Brain microvascular endothelial cell (primary cell): Measurements from ENCODE around the gene RASAL2.

Experiments
- DNase-seq: peaks from one replicate; pipeline ENCODE4 v3.0.0-alpha.2; 2020
- H3K27ac ChIP-seq: fragments of 250-450 bp; sonication (Bioruptor Pico); 2 replicates; pipeline ENCODE4 v1.5.1; 2020; ENCODE audit warnings: mild to moderate bottlenecking, moderate library complexity
- H3K27me3 ChIP-seq: fragments of 250-450 bp; sonication (Bioruptor Pico); replicated peaks from 2 replicates; pipeline ENCODE4 v1.5.1; 2020; ENCODE audit warnings: mild to moderate bottlenecking
- H3K36me3 ChIP-seq: fragments of 250-450 bp; sonication (Bioruptor Pico); replicated peaks from 2 replicates; pipeline ENCODE4 v1.5.1; 2020; ENCODE audit warnings: mild to moderate bottlenecking
- H3K4me3 ChIP-seq: 2 replicates; pipeline ENCODE4 v1.5.1; 2011; ENCODE audit warnings: low read depth, mild to moderate bottlenecking, control low read depth, low read length, moderate library complexity
- CTCF ChIP-seq: IDR thresholded peaks from 2 replicates; pipeline ENCODE4 v1.5.1; 2011; ENCODE audit warnings: low read depth, mild to moderate bottlenecking, moderate library complexity, low read length, control low read depth, inconsistent platforms; ENCODE audit errors: missing control alignments
- in situ Hi-C: cut with HindIII; loops from 2 replicates; pipeline ENCODE4 v1.10.0; 2017; ENCODE audit warnings: low sequenced_read_pairs, low pct_ligation_motif_present

RASAL2 gene

GRCh38 chr1:178050084-178050483 lies 43.8 kb upstream of the RASAL2 start:
- no peak for DNase-seq
- no peak for TF ChIP-seq CTCF
- in situ Hi-C loops = no loop called here
- H3K36me3 ChIP-seq = no peaks in the 10 kb centered on the region
- H3K27me3 ChIP-seq = no peaks in the 10 kb centered on the region
- no peak overlapping the region for H3K27ac ChIP-seq
- no peak overlapping the region for H3K4me3 ChIP-seq

GRCh38 chr1:178051071-178051470 lies 42.8 kb upstream of the RASAL2 start:
- Histone ChIP-seq H3K27me3 (no peaks in the 10 kb centered on the region), H3K36me3 (no peaks in the 10 kb centered on the region), H3K27ac (no peak overlapping the region), H3K4me3 (no peak overlapping the region)
- no peak for TF ChIP-seq CTCF
- in situ Hi-C loops = no loop called here
- no peak for DNase-seq

GRCh38 chr1:178052650-178053461 lies 41.0 kb upstream of the RASAL2 start:
- H3K27me3 ChIP-seq = no peaks in the 10 kb centered on the region
- H3K36me3 ChIP-seq = no peaks in the 10 kb centered on the region
- DNase-seq = no peak
- TF ChIP-seq CTCF = no peak
- H3K27ac ChIP-seq = no peak overlapping the region
- no peak overlapping the region for H3K4me3 ChIP-seq
- in situ Hi-C loops = no loop called here

- no peak for DNase-seq
- H3K27me3 ChIP-seq = no peaks in the 10 kb centered on the region
- in situ Hi-C loops = no loop called here
- H3K36me3 ChIP-seq = no peaks in the 10 kb centered on the region
- peak; percentile 39 for TF ChIP-seq CTCF
- no peak overlapping the region for H3K4me3 ChIP-seq
- no peak overlapping the region for H3K27ac ChIP-seq
Observed at GRCh38 chr1:178055093-178055492, 38.8 kb upstream of the RASAL2 start.

- Histone ChIP-seq H3K27me3 (no peaks in the 10 kb centered on the region), H3K27ac (no peak overlapping the region), H3K4me3 (no peak overlapping the region), H3K36me3 (no peaks in the 10 kb centered on the region)
- peak; percentile 45 for TF ChIP-seq CTCF
- in situ Hi-C loops = no loop called here
- DNase-seq = peak; percentile 33
Observed at GRCh38 chr1:178055779-178056471, 38.0 kb upstream of the RASAL2 start.
